HG02759 (cell line): Measurements from ENCODE around the gene SGCB.
"Not testable (repeated sequence)": the region's sequence is repeated elsewhere in the genome, so short reads cannot be mapped to it uniquely, and the experiment has no call there.

ENCODE experiments used
- ATAC-seq: cut with Tn5 transposase; IDR thresholded peaks from one replicate; pipeline ENCODE4 v1.9.1; 2021; ENCODE audit warnings: mild to moderate bottlenecking, moderate library complexity; ENCODE audit not compliant: unreplicated experiment

Gene SGCB, protein sequence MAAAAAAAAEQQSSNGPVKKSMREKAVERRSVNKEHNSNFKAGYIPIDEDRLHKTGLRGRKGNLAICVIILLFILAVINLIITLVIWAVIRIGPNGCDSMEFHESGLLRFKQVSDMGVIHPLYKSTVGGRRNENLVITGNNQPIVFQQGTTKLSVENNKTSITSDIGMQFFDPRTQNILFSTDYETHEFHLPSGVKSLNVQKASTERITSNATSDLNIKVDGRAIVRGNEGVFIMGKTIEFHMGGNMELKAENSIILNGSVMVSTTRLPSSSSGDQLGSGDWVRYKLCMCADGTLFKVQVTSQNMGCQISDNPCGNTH

DNA sequence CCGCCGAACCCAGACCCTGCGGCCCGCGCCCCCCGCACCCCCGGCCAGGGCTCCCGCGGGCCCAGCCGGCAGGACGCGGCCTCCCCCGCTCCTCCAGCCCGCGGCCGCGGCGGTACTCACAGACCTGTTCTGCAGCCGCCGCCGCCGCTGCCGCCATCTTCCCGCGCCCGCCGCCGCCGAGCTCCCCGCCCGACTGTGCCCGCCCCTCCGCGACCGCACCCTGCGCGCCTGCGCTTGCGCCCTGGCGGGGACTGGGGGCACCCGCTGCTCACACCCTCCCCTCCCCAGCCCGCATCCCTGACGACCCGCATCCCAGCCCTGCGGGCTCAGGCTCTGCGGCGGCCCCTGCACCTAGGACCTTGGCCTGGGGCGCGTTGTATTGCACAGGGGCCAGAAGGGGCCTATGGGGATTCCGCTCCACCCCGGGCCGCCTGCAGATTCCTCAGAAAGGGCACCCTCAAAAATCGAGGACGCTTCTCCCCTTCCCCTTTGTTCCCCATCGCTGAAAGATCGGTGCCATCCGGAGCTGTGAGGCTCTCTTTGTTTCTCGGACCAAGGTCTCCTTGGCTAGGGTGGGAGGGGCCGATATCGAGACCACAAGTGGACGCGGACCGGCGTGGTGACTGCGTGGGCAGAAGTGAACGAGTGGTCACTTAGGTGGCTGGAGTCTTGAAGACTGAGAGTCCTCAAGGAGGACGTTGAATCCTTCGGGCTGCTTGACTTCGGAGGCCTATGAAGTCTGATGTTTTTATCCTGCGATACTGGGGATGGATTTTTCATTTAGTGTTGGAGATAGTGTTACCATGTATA lies at the start of gene SGCB:
Gene SGCB (minus strand): TSS at position 197 of the 810 bp plus-strand sequence. CDS start 40 bp downstream, at position 157.
- peak; percentile 96 for ATAC-seq

DNA sequence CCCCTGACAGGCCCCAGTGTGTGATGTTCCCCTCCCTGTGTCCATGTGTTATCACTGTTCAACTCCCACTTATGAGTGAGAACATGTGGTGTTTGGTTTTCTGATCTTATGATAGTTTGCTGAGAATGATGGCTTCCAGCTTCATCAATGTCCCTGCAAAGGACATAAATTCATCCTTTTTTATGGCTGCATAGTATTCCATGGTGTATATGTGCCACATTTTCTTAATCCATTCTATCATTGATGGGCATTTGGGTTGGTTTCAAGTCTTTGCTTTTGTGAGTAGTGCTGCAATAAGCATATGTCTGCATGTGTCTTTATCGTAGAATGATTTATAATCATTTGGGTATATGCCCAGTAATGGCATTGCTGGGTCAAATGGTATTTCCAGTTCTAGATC lies 48.3 kb upstream of the SGCB start:
- ATAC-seq: not testable (repeated sequence)

DNA sequence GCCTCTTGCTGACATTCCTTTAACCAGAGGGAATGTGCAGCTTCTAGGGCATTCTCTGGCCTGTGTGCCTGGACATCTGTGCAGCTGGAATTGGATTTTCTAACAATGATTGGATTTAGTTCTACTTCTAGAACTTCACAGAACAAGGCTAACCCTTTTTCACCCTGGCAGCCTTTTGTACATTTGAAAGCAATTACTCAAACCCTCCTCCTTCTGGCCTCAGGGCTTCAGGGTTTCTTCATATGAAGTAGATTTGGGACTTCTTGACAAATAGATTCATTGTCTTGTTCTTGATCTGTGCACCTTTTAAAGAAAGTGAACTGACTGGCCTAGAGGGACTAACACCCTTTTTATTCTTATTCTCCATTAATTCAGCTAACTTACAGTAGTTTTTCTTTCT lies 43.1 kb upstream of the SGCB start:
- ATAC-seq: no peak

DNA sequence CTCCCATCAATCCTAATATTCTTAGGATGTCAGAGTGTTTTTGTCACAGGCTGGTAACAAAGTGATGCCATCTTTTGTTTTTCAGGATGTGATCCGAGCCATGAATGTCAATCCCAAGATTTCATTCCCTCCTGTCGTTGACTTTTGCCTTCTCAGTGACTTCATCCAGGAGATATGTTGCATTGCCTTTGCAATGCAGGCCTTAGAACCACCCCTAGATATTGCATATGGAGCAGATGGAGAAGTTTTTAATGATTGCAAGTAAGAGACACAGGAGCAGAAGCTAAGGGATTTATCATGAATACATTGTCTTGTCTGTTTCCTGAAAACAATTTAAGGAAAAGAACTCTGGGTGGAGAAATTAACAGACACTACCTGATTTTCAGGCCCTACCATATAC lies 41.6 kb upstream of the SGCB start:
- ATAC-seq: no peak

DNA sequence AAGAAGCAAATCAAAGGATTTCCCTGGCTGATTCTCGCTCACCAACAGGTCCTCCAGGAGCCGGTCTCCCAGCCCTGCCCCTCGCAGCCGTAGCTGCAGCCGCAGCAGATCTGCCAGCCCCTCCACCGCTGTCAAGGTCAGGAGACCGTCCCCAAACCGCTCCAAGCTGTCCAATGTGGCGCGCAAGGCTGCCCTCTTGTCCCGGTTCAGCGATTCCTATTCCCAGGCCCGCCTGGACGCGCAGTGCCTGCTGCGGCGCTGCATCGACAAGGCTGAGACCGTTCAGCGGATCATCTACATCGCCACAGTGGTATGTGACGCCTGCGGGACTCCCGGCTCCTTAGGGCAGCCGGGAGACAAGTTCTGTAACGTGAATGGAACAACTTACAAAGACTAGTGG lies 38.6 kb upstream of the SGCB start:
- ATAC-seq: no peak

DNA sequence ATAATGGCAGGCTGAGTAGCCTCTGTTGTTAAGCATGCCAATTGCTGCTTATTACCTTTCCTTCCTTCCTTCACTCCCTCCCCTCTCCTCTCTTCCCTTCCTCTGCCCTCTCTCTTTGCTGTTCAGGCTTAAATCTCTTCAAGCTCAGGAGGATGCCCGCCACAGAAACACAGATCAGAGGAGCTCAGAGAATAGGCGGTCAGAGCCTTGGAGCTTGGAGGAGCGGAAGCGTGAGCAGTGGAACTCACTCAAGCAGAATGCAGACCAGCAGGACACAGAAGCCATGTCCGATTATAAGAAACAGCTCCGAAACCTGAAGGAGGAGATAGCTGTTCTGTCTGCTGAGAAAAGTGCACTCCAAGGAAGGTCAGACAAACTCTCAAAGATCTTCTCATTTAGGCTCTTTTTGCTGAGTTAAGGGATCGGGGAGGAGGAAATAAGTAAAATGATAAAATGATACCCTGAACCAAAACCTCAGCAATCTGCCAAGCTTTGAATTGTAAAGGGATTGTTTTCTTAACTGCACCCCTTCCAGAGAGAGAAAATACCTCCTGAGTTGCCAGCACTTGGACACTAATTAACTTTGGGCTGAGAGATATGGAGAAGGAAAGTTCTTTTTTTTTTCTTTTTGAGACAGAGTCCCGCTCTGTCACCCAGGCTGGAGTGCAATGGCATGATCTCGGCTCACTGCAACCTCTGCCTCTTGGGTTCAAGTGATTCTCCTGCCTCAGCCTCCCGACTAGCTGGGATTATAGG lies 33.9 kb upstream of the SGCB start:
- no peak for ATAC-seq

DNA sequence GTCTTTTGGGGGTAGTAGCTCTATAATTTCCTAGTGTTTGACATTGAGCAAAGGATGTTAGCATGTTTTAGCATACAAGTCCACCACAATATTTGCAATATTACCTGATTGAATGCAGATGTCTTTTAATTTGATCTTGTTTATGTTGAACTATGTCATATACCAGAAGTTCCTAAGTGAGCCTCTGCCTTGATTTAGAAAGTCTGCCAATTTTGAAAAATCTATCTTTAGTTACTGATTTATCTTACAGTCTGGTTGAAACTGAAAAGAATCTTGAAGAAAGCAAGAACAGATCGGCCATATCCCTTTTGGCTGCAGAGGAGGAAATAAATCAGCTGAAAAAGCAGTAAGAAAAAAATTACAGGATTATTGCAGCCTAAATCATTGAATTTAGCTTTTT lies 31.5 kb upstream of the SGCB start:
- no peak for ATAC-seq

DNA sequence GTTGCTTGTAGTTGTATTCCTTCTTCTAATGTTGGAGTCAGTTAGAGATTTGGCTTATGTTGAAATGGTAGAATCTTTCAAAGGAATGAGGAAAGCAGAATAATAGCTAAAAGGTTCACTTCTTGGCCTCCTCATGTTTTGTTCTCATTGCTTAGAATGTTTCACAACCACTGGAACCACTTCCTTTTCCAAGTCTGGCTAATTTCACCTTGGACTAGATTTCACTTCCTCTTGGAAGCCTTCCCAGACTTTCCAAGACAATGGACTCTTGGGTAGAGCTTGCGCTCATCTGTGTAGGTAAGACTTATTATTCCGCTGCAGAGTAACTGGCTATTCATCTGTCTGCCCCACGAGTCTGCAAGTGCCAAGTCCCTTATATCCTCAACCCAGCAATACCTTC lies 21.3 kb upstream of the SGCB start:
- ATAC-seq: no peak

DNA sequence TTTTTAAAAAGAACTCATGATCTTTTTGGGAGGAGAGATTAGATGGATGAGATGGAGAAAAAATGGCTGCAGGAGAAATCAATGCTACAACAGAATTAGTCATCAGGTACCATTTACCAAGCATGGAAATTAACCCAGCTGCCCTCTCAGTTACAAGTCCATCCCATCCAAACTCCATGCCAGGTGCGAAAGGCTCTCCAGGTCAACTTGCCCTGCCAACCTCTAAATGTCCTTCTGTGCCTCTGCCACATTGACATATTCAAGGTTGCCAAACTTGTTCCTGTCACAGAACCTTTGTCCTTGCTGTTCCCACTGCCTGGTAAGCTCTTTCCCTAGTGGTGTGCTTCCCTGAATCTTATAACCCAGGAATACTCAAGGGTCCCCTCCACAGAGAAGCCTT lies 20.2 kb upstream of the SGCB start:
- no peak for ATAC-seq

DNA sequence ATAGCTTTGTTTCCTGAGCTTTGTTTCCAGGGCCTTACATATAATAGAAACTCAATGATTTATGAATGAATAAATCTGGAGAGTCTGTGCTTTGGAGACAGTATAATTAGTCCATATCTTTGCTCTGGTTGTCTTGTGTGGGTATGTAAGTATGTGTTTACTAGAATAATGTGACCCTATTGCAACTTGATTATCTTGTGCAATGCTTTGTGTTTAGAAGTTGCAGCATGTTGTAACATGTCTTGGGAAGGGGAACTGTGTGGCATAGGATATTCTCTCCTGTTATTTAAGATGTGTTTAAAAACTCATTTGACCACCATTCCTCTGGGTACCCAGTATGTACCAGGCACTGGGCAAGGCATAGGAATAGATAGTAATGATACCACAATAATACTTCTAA lies 19.1 kb upstream of the SGCB start:
- ATAC-seq: no peak

DNA sequence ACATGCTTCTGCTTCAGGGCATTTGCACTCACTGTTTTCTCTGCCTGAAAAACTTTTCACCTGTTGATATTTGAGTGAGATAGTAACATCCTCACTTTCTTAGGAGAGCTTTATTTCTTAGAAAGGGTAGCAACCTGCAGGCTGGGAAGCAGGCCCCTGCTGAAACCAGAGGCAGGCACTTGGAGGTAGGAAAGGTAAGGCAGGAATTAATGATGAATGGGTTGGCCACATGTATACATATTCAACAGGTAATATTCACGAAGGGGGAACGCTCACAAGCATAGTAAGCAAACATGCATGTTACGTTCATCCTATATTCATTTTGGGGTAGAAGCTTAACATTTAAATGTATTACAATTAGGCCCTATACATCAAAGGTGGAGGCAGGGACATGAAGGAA lies 16.2 kb upstream of the SGCB start:
- ATAC-seq: no peak

DNA sequence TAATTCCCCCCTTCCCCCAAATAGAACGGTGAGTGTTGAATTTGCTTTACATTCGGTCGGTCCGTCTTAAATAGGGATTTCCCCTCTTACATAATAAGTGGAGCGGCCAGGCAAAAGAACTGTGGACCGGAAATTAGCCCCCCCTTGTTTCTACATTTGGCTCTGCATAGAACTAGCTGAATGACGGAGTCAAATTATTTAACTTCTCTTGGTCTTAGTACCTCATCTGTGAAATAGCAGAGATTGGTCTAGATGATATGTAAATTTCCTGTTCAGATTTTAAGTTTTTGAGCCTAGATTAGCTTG lies 14.3 kb upstream of the SGCB start:
- peak; percentile 50 for ATAC-seq

DNA sequence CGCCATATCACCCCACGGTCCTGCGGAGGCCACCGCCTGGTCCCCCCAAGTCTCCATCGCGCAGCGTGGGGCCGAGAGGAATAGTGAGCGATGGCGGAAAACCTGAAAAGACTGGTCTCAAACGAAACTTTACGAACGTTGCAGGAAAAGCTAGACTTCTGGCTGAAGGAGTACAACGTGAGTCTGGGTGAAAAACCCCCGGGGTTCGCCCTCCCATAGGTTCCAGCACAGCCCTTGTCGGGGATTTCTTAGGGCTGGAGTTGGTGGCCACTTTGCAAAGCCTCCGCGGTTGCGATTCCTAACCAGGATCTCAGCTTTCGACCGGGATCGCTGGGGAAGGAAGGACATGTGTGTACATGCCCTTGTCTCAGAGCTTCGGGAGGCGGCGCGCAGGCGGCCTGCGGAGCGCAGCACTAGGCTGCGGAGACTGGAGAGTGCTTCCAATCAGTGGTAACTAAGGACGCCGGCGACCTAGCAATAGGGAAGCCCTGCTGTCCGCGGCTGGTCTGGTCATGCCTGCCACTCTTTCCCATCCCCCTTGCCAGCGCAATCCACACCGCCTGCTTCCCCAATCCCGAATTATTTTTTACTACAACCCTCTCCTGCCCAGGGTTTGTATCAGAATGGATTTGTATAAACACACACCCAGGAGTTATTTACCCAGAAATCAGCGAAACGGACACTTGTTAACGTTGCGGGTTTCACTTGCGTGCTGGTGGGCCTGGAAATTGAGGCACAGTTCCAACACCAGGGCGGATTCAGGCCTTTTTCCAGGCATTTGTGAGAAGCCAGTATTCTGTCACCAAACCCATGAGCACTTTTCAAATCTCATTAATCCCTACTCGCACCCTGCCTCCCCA lies 13.7 kb upstream of the SGCB start:
- ATAC-seq: peak; percentile 62

DNA sequence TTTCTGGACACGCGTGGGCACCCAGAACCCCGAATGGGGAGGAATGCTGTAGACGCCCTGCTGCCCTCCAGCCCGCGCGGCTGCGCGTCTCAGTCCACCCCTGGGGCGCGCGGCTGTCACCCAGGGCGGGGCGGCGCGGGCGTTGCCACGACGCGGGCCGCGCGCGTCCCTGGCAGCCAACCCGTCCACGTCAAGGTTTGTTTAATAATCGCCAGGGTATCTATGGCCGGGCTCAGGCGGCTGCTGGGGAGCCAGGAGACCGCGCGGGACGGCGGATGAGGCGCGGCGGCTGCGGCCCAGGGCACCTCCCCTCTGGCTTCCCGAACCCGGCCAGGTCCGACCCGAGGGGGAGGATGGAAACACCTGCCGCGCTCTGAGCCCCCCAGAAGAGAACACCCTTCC lies 13.1 kb upstream of the SGCB start, which contains the start of gene SPATA18:
Gene SPATA18 (plus strand): TSS at position 92 of the 402 bp plus-strand sequence. CDS start 401 bp downstream, outside the sequence.
- peak; percentile 61 for ATAC-seq

DNA sequence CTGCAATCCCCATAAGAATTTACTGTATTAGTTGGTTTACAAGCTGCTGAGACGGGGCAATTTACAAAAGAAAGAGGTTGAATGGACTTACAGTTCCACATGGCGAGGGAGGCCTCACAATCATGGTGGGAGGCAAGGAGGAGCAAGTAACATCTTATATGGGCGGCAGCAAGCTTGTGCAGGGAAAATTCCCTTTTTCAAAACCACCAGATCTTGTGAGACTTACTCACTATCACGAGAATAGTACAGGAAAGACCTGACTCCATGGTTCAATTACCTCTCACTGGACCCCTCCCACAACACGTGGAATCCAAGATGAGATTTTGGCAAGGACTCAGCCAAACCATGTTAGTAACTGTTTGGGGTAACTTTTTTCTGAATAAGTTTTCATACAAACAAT lies 11.2 kb upstream of the SGCB start:
- no peak for ATAC-seq

DNA sequence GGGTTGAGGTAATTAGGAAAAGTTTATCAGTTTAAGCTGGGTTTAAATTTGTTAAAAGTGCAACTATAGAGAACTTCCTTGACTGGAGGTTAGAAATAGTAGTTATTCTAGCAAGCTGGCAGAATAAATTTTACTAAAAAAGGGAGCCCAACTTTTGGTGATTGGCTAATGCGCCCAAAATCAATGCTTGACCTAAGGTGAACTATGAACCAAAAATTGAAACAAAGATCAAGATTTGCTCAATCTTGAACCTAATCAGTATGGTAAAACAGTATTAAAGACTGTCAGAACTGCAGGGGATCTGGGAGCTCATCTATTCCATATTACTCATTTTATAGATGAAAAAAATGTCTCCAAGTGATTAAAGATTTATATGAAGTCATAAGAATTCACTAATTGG lies 6.9 kb upstream of the SGCB start:
- ATAC-seq: no peak

DNA sequence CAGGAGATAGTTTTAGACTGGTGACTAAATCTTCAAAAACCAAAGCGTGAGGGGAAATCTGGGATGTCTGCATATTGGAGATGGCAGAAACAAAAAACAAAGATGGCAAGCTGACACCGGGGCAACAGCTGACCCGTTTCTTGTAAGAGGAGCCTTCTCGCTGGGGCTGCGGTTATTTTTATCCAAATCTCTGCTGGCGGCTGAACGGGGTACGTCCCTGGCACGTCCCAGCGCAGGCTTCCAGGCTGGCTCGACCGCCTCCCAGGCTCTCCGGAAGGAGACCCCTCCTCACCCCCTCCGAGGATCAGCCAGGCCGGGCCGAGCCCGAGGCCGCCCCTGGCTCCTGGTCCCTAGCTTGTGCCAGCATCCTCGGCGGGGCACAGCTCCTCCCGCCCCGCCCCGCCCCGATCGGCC lies 403 bp downstream of the SGCB start:
- peak; percentile 68 for ATAC-seq

DNA sequence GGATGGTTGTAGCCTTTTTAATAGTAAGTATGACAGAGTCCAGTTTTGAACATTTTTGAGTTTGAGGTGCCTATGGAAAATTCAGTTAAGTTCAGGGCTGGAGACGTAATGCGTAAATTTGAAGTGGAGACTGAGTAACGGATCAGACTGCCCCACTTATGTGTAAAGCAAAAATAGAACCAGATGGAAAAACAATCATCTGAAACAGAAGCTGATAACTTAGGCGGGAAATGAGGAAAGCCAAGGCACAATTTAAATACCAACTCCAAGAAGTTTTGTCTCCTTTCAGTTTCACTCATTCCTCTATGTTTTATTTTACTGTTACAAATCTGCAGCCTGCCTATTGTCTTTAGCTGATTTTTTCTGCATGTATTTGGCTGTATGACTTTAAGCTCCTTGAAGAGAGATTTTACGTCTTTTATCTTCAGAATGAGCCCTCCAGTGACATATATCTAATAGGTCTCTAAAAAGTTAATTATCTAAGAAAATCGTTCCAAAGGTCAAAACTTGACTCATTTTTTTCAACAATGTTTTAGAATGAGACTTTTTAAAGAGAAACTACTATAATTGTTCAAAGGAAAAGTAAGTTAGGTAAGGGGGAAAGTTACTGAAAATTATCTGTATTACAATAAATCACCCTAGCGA lies 1.1 kb downstream of the SGCB start:
- no peak for ATAC-seq

DNA sequence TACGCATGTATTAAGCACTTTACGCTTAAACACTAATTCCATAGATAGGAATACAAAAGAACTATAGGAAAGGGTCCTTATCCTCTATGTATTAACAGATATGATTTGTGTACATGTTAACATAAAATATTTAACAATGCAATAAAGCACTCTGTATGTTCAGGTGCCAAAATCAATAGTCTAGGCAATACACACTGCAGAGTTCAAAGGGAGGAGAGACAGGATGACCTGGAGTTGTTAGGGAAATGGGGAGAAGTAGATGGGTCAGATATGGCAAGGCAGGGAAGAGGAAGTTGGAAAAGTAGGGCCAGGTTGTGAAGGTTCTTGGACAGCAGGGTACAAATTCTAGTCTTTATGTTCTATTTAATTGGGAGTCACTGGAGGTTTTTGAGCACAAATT lies 2.9 kb downstream of the SGCB start:
- ATAC-seq: no peak

DNA sequence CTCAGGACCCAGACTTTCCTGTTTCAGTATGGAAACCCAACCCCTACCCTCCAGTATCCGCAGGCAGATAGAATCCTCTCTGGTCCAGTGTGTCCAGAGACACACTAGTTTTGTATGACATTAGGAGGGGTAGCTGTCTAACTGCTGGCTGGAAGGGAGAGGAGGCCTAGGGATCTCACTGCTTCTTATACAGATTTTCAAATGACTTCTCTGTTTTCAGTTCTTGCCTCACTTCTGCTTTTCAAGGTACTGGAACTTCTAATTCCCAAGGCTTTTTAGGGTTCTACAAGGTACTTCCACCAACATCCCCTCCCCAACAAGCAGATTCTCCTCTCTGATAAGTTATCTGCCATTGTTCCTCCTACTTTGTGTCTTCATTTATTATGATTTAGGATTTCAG lies 6.1 kb downstream of the SGCB start:
- no peak for ATAC-seq
